ENCODE measurements around the gene TPI1. TPM values are rescaled to one million over a fixed set of nuclear protein-coding genes. Genes with fewer than 3 reads are reported as not detected.
"Not testable (repeated sequence)": the region's sequence is repeated elsewhere in the genome, so short reads cannot be mapped to it uniquely, and the experiment has no call there.

TPI1 gene
- polyA plus RNA-seq, 1 of the 3 experiments (the other 2 are of a cell fraction): 1,175 TPM

DNA sequence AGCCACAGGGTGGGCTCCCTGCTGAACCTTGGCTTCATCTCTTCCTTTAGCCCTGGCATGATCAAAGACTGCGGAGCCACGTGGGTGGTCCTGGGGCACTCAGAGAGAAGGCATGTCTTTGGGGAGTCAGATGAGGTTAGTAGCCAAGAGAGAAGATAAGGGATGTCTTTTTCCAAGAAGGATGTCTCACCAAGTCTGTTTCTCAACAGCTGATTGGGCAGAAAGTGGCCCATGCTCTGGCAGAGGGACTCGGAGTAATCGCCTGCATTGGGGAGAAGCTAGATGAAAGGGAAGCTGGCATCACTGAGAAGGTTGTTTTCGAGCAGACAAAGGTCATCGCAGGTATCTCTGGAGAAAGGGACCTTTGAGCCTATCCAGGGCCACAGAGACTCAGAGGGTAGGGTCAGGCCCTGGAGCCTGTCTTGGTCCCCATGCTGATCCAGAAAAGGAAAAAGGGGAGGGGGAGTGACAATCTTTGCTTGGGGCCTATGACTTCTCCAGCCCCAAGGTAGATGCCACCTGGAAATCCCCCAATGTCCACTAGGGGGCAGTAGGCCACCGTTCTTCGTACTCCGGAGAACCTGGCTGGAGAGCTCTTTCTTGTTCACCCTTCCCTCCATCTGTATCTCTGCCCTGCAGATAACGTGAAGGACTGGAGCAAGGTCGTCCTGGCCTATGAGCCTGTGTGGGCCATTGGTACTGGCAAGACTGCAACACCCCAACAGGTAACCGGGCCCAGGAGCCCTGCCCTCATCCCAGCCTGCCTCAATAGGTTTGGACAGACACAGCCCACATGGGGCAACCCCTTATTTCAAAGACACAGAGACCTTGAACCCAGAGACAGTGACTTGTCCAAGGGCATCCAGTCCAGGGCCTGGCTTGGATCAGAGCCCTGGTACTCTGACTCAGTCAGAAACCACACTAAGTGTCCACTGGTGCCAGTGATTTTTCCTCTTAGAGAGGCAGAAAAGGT is 2.0 kb downstream of the TPI1 start:
- Histone ChIP-seq H3K27me3 (ENCODE audit: insufficient read depth) (no peaks in the 10 kb centered on the region), H4K20me1 (ENCODE audit: insufficient read depth) (peaks cover 44% of the 10 kb centered on the region), H3K9me2 (no peaks in the 10 kb centered on the region), H3K9ac (peak overlapping the region; percentile 100), H2AFZ (ENCODE audit: low read depth) (no peak overlapping the region), H3K4me2 (peak overlapping the region; percentile 99), H3K4me1 (ENCODE audit: control insufficient read depth in 1 of 2, insufficient read depth in 2 of 2, low read depth in 1 of 2, low read length in 1 of 2) (peaks cover 34 to 46% of the 10 kb centered on the region in 2 experiments), H3K27ac (ENCODE audit: low read depth in 2 of 2, low read length in 1 of 2) (peak overlapping the region; percentile 84 to 95; a peak in 2 of 4 replicates), H3F3A (replicated peaks; ENCODE audit: insufficient read depth) (peaks cover 41% of the 10 kb centered on the region), H3K36me3 (replicated peaks in 1 of 2; ENCODE audit: control insufficient read depth in 1 of 2, insufficient read depth in 2 of 2, low read length in 1 of 2) (peaks cover 16 to 30% of the 10 kb centered on the region in 2 experiments), H3K4me3 (ENCODE audit: low read depth in 2 of 2, low read length in 1 of 2) (peak overlapping the region; percentile 91 to 99), H3K79me2 (ENCODE audit: insufficient read depth) (peaks cover 57% of the 10 kb centered on the region), H3K9me3 (no peaks in the 10 kb centered on the region)
- ChIA-PET POLR2A (interaction anchor here (0.6 to 2.6 kb wide), 15 partner anchors 10 to 146 kb away, joined by 3 to 19 read pairs (median 4); partner anchors contain the start of genes C12orf57, CDCA3, COPS7A and MLF2), CTCF (interaction anchor here (0.6 to 10.9 kb wide), 35 partner anchors 9 to 318 kb away, joined by 3 to 164 read pairs (median 5); partner anchors contain the start of genes C12orf57, CDCA3, ENO2 and LRRC23)
- DNase-seq: peak; percentile 82
- 40% methylated on average over 9 of the region's 12 CpGs for WGBS (ENCODE audit: low lambda C conversion rate)
- TF ChIP-seq MAX (IDR thresholded peaks at IDR 0.05; ENCODE audit: low read depth): 0 out of 2 replicates have a peak, but pooled peaks have one; percentile 18
- TF ChIP-seq CTCF (IDR thresholded peaks at IDR 0.05): peak; percentile 91
- 0 out of 2 replicates have a peak, but pooled peaks have one; percentile 44 for TF ChIP-seq SIN3A (IDR thresholded peaks at IDR 0.05; ENCODE audit: borderline replicate concordance, low read depth, low read length)
- no peak for TF ChIP-seq RCOR1 (IDR thresholded peaks at IDR 0.05; ENCODE audit: low read length)
- peak; percentile 42 for TF ChIP-seq SMC3 (IDR thresholded peaks at IDR 0.05; ENCODE audit: low read depth, low read length)
- TF ChIP-seq ELF1 (IDR thresholded peaks at IDR 0.05): no peak
- peak; percentile 73 for TF ChIP-seq RAD21 (IDR thresholded peaks at IDR 0.05; ENCODE audit: low read length)
- no peak for TF ChIP-seq ZBTB33 (IDR thresholded peaks at IDR 0.05; ENCODE audit: borderline replicate concordance, low read depth)
- TF ChIP-seq JUND (IDR thresholded peaks at IDR 0.05): no peak
- no peak for TF ChIP-seq YY1 (IDR thresholded peaks at IDR 0.05; ENCODE audit: low read depth)

DNA sequence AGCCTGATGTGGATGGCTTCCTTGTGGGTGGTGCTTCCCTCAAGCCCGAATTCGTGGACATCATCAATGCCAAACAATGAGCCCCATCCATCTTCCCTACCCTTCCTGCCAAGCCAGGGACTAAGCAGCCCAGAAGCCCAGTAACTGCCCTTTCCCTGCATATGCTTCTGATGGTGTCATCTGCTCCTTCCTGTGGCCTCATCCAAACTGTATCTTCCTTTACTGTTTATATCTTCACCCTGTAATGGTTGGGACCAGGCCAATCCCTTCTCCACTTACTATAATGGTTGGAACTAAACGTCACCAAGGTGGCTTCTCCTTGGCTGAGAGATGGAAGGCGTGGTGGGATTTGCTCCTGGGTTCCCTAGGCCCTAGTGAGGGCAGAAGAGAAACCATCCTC is 3.0 kb downstream of the TPI1 start:
- Histone ChIP-seq H3K79me2 (ENCODE audit: insufficient read depth) (peaks cover 66% of the 10 kb centered on the region), H3K4me2 (peak overlapping the region; percentile 99; the same call in 1 of the 2 replicates), H3K27ac (ENCODE audit: low read depth in 2 of 2, low read length in 1 of 2) (peak overlapping the region in 1 of 2 experiments; percentile 16; a peak in 1 of 4 replicates), H3F3A (replicated peaks; ENCODE audit: insufficient read depth) (peaks cover 41% of the 10 kb centered on the region), H3K36me3 (replicated peaks in 1 of 2; ENCODE audit: control insufficient read depth in 1 of 2, insufficient read depth in 2 of 2, low read length in 1 of 2) (peaks cover 20 to 22% of the 10 kb centered on the region in 2 experiments), H3K4me1 (ENCODE audit: control insufficient read depth in 1 of 2, insufficient read depth in 2 of 2, low read depth in 1 of 2, low read length in 1 of 2) (peaks cover 38 to 46% of the 10 kb centered on the region in 2 experiments), H4K20me1 (ENCODE audit: insufficient read depth) (peaks cover 44% of the 10 kb centered on the region)
- H3K9me2 ChIP-seq; H3K4me3 ChIP-seq (ENCODE audit: low read depth in 2 of 2, low read length in 1 of 2); DNase-seq; H3K9ac ChIP-seq; H3K27me3 ChIP-seq (ENCODE audit: insufficient read depth); H2AFZ ChIP-seq (ENCODE audit: low read depth); H3K9me3 ChIP-seq: not testable (repeated sequence)
- 100% methylated on average over 2 of the region's 4 CpGs for WGBS (ENCODE audit: low lambda C conversion rate)
- ChIA-PET CTCF (interaction anchor here (0.9 to 10.9 kb wide), 13 partner anchors 13 to 171 kb away, joined by 3 to 164 read pairs (median 13); partner anchors contain the start of genes CDCA3, ENO2, LRRC23 and MLF2), POLR2A (interaction anchor here (1.4 to 2.2 kb wide), 4 partner anchors 14 to 146 kb away, joined by 3 to 13 read pairs (median 4); partner anchors contain the start of genes C12orf57, COPS7A and RNU7-1)

All from SK-N-SH (cell line).